Measurements from ENCODE around the gene CDKN2C.

CDKN2C gene

DNA sequence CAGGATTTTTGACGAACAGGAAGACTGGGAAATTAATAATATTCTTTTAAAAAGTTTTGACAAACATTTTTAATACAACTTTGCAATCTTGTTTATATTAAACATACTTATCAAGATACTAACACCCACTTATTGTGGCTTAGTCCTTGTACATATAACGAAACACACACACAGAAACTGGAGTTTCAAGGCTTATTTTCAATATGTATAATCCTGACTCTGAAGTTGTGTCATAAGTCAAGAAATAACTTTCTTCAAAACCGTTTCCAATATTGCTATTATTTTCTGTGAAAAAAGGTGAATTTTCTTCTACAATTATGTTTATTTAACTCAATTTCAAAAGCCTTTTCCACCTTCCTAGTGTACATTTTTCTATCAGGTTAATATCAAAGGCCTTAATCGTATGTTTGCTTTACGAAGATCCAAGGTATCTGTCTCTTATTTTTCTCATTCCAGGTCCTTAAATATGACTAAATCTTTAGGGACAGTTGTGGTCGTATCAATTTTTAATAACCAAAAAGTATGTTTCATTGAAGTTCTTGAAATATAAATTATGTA, 1.8 kb downstream of the CDKN2C start:
- DNase-seq (ENCODE audit: low read depth): no peak
- H3K4me3 ChIP-seq (ENCODE audit: low read length): no peak overlapping the region
- TF ChIP-seq, protein P1, sequence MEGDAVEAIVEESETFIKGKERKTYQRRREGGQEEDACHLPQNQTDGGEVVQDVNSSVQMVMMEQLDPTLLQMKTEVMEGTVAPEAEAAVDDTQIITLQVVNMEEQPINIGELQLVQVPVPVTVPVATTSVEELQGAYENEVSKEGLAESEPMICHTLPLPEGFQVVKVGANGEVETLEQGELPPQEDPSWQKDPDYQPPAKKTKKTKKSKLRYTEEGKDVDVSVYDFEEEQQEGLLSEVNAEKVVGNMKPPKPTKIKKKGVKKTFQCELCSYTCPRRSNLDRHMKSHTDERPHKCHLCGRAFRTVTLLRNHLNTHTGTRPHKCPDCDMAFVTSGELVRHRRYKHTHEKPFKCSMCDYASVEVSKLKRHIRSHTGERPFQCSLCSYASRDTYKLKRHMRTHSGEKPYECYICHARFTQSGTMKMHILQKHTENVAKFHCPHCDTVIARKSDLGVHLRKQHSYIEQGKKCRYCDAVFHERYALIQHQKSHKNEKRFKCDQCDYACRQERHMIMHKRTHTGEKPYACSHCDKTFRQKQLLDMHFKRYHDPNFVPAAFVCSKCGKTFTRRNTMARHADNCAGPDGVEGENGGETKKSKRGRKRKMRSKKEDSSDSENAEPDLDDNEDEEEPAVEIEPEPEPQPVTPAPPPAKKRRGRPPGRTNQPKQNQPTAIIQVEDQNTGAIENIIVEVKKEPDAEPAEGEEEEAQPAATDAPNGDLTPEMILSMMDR (IDR thresholded peaks at IDR 0.05; ENCODE audit: insufficient read depth, low read depth, low read length, missing control alignments): no peak

DNA sequence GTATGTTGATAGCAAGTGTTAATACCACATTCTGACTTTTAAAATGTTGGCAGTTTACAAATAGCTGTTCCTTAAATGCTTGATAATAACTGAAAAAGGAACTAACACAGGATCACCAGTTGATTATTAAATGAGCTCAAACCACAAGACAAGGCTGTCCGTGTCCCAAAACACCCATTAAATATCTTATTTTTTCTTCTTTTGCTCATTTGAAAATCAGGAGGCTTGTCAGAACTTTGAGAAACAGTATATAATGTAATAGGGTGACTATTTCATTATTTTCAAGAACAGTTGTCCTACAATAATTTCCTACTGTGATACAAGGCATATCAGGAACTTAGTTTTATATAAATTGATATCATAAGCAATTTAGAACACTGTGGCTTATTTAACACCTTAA, 2.7 kb downstream of the CDKN2C start:
- no peak overlapping the region for H3K4me3 ChIP-seq (ENCODE audit: low read length)
- DNase-seq (ENCODE audit: low read depth): no peak
- TF ChIP-seq, protein P1 (IDR thresholded peaks at IDR 0.05; ENCODE audit: insufficient read depth, low read depth, low read length, missing control alignments): no peak

DNA sequence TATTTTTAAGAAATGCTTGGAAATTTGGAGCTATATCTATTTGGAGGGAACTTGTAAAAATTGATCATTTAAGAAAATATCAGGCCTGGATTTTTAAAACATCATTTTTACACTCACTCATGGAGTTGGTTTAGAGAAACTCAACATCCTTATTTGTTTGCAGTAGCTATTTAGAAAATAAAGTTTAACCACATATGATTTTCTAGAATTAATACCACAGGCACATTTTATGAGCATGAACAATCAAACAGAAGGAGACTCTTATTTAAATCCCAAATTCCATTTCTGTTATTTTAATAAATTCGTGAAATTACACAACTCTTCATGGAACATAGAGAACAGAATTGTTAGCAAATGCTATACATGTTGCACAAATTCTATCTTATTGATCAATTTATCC, 3.2 kb downstream of the CDKN2C start:
- DNase-seq (ENCODE audit: low read depth): no peak
- TF ChIP-seq, protein P1 (IDR thresholded peaks at IDR 0.05; ENCODE audit: insufficient read depth, low read depth, low read length, missing control alignments): no peak
- no peak overlapping the region for H3K4me3 ChIP-seq (ENCODE audit: low read length)

DNA sequence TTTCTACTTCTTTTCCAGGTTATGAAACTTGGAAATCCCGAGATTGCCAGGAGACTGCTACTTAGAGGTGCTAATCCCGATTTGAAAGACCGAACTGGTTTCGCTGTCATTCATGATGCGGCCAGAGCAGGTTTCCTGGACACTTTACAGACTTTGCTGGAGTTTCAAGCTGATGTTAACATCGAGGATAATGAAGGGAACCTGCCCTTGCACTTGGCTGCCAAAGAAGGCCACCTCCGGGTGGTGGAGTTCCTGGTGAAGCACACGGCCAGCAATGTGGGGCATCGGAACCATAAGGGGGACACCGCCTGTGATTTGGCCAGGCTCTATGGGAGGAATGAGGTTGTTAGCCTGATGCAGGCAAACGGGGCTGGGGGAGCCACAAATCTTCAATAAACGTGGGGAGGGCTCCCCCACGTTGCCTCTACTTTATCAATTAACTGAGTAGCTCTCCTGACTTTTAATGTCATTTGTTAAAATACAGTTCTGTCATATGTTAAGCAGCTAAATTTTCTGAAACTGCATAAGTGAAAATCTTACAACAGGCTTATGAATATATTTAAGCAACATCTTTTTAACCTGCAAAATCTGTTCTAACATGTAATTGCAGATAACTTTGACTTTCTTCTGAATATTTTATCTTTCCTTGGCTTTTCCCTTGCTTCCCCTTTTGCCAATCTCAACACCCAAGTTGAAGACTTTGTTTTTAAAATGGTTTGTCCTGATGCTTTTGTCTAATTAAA, 4.0 kb downstream of the CDKN2C start:
- no peak overlapping the region for H3K4me3 ChIP-seq (ENCODE audit: low read length)
- DNase-seq (ENCODE audit: low read depth): no peak
- TF ChIP-seq, protein P1 (IDR thresholded peaks at IDR 0.05; ENCODE audit: insufficient read depth, low read depth, low read length, missing control alignments): no peak

DNA sequence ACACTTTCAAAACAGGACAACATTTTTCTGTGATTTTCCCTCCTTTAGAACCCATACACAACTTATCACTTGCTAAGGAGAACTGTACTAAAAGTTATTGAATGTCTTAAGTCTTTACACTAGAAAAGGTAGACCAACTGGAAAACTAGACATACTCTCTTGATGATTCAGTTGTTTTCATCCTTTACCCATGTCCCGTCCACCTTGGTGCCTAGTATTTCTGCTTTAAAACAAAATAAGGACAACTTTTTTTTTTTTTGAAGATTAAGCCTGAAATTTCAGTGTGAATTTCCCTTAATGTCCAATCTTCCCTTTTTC, 4.5 kb downstream of the CDKN2C start:
- no peak overlapping the region for H3K4me3 ChIP-seq (ENCODE audit: low read length)
- DNase-seq (ENCODE audit: low read depth): no peak
- TF ChIP-seq, protein P1 (IDR thresholded peaks at IDR 0.05; ENCODE audit: insufficient read depth, low read depth, low read length, missing control alignments): no peak

DNA sequence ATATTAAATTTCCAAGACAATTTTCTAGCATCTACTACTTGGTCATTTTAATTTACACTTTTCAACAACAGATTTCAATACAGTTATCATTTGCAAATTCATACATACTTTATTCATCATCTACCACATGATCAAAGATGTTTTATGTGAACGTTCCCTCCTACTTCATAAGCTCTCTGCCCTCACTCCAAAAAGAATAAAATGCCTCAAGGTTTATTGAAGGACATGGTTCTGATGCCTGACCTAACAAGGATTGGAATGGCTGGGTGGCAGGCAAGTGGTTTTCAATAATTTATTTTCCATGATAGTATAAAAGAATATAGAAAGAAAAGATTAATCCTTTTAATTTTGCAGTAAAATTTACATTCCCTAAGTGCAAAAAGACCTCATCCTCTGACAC, 5.4 kb downstream of the CDKN2C start:
- H3K4me3 ChIP-seq (ENCODE audit: low read length): no peak overlapping the region
- no peak for DNase-seq (ENCODE audit: low read depth)
- TF ChIP-seq, protein P1 (IDR thresholded peaks at IDR 0.05; ENCODE audit: insufficient read depth, low read depth, low read length, missing control alignments): no peak

Measured in epithelial cell of esophagus (primary cell).